GM12873 (cell line): ENCODE results near the gene ATP6V1F.

Experiments used
- TF ChIP-seq, protein P1 (sequence below): IDR thresholded peaks from 2 replicates; pipeline ENCODE4 v1.5.1; 2012; ENCODE audit warnings: low read depth, mild to moderate bottlenecking, moderate library complexity, low read length, control low read depth; ENCODE audit not compliant: insufficient read depth; ENCODE audit errors: missing control alignments

Gene ATP6V1F

DNA sequence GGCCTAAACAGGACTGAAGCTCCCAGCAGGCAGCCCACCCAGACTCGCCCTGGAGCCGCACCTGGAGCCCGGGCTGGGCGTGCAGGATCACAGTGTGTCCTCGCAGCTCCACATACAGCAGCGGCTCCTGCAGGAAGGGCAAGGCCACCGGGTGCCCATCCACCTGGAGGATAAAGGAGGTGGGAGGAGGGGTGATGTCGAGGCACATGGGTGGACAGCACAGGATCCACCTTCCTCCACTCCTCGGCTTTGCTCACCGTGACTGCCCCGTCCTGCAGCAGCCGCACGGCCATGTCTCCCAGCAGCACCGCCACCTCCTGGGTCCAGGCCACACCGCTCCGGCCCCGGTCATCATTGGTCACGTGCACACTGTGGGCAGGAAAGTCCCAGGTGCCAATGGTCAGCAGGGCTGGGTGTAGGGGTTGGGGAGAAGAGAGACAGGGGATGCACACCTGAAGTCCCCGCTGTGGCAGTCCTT is 16.8 kb downstream of the ATP6V1F start:
- TF ChIP-seq, protein P1, sequence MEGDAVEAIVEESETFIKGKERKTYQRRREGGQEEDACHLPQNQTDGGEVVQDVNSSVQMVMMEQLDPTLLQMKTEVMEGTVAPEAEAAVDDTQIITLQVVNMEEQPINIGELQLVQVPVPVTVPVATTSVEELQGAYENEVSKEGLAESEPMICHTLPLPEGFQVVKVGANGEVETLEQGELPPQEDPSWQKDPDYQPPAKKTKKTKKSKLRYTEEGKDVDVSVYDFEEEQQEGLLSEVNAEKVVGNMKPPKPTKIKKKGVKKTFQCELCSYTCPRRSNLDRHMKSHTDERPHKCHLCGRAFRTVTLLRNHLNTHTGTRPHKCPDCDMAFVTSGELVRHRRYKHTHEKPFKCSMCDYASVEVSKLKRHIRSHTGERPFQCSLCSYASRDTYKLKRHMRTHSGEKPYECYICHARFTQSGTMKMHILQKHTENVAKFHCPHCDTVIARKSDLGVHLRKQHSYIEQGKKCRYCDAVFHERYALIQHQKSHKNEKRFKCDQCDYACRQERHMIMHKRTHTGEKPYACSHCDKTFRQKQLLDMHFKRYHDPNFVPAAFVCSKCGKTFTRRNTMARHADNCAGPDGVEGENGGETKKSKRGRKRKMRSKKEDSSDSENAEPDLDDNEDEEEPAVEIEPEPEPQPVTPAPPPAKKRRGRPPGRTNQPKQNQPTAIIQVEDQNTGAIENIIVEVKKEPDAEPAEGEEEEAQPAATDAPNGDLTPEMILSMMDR, result no peak

DNA sequence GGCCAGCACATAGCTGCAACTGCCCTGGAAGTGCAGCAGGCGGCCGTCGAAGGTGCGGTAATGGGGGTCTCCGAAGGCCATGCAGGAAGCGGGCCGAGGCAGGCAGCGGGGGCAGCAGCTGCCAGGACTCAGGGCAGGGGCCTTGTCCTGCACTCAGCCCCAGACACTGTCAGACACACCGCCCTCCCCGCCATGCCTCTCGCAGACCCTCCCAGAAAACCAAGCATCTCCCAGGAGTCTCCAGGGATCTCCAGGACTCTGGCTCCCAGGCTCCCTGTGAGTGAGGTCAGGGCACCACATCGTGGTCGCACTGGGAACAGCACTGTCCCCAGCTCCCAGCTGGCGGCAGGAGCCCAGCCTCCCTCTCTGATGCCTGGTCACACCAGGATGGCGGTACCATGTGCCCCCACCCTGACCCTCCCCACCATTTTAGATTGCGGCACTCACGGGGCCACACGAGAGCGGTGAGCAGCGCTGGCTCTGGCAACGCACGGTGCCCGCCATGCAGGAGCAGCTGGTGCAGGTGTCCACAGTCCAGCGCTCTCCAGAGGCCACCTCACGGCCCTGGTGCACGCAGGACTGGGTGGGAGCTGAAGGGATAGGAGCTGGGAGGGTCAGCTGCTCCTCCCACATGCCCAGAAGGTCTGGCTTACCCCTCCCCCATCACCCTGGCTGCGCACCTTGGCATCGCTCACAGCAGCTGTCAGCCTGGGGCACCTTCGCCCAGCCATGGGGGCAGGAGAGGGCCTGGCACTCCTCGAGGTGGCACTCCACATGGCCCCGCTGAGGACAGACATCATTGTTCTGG is 17.5 kb downstream of the ATP6V1F start:
- TF ChIP-seq, protein P1, result peak; percentile 65

DNA sequence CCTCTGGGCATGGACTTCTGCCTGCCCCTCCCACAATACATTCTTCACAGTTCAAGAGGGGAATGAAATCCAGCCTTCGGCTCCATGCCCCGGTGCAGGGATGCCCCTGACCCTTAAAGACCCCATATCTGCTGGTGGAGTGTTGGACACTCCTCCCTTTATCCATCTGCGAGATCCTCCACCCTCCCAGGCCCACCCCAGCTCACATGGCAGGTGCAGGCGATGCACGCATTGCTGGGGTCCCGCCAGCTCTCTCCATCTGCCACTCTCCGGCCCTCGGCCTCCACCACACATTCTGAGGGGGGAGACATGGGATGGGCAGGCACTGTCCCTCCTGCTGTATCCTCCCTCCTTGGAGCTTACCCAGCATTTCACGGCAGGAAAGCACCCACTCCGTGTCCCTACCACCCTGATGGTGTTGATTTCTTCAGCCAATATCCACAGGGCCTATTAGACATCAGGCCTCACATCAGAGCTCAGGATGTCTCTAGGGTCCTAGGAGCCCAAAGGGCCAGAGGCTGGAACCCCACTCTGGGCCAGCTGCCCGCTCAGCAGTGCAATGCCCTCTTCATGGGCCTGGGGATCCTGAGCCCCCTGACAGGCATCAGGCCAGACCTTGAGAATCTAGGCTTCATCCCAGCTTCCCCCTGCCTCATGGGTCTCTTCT is 18.3 kb downstream of the ATP6V1F start:
- TF ChIP-seq, protein P1, result no peak

GRCh38 chr7:128881458-128882125 is 18.9 kb downstream of the ATP6V1F start:
- TF ChIP-seq, protein P1, result no peak

DNA sequence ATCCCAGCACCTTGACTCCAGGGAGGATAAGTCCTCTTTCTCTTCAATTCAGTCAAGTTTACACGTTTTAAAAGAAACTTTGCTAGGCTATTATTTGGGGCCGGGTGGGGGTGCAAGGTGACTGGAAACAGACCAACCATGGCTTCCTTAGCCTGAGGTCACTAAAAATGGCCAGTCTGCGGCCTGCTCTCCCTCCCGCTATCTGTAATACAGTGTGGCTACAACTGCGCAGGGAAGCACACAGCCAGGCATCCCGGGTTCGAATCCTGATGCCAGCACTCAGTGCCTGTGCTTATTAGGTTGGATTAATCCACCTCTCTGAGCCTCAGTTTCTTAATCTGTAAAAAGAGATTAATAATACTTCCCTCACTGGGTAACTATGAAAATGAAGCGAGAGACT is 19.5 kb downstream of the ATP6V1F start:
- TF ChIP-seq, protein P1, result no peak

- TF ChIP-seq, protein P1, result peak; percentile 89
Measured at GRCh38 chr7:128883622-128884448, 21.2 kb downstream of the ATP6V1F start.
